ENCODE measurements around the gene SIRT7.

The SIRT7 gene

DNA sequence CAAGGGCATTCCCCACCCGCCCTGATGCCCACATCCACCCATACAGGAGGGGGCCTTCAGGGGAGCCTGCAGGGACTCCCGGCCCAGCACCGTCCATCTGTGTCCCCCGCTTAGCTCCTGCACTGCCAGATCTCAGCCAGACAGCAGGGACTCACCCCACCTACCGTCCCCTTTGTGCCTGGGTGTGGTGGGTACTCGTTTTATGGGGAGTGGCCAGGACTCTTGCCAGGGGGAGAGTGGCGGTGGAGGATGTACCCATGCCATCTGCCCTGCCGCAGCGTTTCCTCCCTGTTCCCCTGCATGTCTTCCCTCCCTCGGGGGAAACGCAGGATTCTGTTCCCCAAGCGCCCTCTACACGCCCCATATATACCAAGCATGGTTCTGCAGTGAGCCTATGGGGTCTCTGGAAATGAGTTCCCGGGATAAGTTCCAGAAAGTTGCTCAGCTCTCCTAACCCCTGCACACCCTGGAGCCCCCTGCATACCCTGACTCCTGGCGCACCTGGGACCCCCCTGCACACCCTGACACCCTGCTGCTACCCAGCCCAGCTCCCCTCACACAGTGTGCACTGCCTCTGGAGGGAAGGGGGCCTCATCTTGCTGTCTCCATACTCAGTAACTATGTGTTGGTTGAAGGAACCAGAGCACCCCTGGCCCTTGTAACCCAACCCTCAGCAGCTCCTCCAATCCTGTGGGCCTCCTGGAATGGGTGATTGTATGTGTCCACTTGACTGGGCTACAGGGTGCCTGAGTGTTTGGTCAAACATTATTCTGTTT is 13.8 kb upstream of the SIRT7 start:
- DNase-seq (ENCODE audit: low spot score): no peak

DNA sequence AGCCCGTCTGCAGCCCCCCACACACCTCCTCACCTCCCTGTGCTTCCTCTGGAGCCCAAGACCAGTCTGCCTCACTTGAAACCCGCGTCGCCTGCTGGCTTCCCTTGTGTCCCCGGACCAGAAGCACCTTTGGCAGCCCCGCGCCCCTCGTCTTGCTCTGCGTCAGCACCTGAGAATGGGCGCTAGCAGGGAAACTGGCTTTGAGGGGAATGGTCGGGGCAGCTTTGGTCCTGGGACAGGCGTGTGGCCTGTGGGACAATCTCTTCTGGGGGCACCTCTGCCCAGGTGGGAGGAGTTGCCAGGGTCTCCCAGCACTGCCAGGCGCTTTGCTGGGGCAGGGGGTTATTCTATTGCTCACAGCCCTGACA is 13.2 kb upstream of the SIRT7 start:
- DNase-seq (ENCODE audit: low spot score): no peak

DNA sequence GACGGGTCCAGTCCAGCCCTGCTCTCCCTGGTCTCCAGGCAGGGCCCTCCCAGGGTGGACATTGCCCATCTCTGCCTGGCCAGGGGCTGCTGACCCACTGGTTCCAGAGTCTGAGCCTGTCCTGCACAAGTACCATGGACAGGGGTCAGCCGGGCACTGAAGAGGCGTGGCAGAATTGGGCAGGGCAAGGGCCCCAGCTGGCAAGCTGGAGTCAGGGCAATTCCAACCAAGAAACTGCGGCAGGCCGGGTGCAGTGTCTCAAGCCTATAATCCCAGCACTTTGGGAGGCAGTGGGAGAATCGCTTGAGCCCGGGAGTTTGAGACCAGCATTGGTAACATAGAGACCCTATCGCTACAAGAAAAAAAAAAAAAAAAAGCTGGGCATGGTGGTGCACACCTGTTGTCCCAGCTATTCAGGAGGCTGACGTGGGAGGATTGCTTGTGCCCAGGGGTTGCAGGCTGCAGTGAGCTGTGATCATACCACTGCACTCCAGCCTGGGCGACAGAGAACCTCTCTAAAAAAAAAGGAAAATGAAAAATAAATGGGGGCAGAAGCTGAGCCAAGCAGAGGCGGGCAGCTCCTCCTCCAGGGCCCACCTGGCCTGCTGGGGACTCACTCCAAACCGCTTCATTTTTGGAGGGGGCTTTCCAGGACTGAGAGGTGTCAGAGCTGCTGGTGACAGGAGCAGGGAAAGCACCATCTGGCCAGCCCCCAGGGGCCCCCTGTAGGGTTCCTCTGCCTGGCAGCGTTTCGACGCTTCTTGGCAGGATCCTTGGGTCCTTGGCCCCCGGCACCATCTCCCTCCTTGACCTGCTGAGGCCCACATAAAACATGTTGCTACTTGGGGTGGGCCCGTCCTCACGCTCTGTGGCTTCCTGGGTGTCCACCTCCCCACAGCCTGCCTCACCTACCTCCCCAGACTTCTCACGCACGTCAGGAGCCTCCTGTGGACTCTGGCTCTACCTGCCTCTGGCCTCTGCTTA is 12.5 kb upstream of the SIRT7 start:
- DNase-seq (ENCODE audit: low spot score): no peak

DNA sequence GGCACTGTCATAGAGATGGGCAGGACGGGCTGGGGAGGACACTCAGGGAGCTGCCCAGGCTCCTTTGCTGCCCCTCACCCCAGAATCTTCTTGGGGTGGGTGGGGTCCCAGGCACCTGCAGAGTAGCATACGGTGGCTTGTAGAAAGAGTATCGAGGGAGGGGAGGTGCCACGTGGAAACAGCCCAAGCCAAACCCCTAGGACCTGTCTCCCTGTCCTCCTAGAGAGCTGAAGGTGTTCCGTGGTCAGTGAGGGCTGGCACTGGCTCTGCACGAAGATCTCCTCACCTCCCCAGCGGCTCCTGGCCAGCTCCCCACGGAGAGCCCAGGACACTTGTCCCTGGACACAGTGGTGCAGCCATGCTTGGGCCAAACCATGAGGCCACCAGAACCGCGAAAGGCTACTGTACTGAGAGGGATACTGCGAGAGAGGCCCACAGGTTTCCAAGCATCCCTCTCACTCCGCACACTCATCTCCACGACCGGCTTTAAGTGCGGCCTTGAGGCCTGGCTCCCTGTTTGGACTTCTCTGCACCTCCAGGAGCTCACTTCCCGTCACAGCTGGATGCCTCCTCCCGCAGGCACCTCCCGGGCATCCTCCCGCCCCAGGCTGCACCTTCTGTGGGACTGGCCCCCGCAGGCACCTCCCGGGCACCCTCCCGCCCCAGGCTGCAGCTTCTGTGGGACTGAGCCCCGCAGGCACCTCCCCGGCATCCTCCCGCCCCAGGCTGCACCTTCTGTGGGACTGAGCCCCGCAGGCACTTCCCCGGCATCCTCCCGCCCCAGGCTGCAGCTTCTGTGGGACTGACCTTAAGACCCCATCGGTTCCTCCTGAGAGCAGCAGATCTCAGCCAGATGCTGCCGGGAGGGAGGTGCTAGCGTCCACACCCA is 11.5 kb upstream of the SIRT7 start:
- no peak for DNase-seq (ENCODE audit: low spot score)

DNA sequence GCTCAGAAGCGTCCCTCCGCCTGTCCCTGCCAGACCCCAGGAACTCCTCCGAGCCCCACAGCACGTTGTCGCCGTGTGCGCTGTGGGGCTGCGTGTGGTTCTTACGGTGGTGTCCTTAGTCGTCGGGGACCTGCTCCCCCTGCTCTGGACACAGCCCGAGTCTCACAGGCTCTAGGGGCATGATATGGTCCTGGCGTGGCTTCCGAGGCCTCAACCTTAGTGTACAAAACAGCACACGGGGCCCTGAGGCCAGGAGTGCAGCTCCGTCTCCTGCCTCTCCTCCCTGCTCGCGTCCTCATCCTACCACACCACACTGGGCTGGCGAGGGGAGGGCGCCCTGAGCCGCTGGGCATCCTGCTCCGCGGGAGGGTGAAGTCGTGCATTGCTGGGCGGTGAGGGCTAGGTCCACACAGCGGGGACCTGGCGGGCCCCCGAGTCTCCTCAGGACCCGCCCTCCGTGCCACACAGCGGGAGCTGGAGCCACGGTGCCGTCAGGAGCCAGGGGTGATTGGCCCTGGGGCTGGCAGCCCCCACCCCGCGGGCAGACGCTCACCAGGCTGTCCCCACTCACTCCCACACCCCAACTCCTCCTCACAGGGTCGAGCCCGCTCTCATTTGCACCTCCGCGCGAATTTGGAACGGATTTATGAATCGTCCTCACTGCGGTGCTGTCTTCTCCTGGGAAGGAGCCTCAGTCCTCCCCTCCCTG is 10.7 kb upstream of the SIRT7 start:
- DNase-seq (ENCODE audit: low spot score): no peak

DNA sequence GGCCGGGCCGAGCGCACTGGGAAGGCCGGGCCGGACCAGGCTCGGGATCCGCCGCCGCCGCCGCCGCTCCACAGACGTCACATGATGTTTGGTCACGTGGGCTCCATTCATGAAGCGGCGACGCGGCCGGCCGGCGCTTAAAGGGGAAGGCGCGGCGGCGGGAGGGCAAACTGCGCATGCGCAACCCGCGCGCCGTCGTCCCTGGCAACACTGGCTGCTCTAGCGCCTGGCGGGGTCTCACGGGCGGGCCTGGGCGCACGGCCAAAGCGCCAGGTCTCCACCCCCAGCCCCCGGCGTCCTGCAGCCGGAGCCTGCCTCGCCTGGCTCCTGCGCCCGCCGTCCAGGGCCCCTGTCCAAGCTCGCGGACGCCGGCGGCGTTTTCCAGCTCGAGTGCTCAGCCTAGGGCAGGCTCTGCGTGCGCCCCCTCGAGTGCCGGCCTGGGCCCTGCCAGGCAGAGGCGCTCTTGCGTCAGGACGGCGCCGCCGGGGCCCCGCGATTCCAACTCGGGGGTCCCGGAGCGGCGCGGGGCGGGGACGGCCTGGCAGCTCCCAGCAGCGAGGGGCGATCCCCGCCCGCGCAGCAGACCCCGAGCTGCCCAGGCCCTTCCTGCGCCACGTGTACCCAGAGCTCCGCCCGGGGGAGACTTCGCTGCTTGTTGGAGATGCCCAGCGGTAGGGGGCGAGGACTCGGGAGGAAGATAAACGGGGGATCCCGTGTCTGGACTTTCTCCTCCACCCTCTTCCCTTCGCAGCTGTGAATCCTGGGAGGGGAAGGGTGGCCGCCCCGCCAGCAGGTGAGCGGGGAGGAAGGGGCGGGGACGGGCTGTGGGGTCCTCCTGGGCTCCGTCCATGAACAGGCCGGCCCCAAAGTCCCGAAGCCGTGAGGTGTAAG is 9.9 kb upstream of the SIRT7 start, which contains the start of gene MAFG:
MAFG (minus strand) TSS at position 83 of the 891 bp plus-strand sequence. CDS start 4,550 bp downstream, outside the sequence.
- peak; percentile 98 for DNase-seq (ENCODE audit: low spot score)

DNA sequence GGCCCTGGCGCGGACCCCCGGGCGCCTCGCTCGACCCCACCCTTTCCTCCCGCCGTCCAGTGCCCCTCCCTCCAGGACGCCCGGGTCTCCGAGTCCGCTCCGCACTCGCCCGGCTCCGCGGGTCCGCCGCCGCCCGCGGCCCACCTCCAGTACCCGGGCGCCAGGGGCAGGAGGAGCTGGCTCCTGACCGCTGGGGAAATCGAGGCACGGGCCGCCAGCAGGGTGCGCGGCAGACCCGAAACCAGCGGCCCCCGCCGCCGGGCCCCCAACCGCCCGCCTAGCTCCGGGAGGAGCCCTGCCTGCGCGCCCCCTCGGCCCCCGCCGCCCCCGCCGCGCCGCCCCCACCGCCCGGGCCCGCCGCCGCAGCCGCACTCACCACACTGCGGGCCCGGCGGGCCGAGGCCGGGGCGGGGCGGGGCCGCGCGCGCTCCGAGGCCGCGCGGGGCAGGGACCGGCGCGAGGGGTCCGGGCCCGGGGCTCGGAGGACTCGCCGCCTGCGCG is 9.2 kb upstream of the SIRT7 start:
- no peak for DNase-seq (ENCODE audit: low spot score)

DNA sequence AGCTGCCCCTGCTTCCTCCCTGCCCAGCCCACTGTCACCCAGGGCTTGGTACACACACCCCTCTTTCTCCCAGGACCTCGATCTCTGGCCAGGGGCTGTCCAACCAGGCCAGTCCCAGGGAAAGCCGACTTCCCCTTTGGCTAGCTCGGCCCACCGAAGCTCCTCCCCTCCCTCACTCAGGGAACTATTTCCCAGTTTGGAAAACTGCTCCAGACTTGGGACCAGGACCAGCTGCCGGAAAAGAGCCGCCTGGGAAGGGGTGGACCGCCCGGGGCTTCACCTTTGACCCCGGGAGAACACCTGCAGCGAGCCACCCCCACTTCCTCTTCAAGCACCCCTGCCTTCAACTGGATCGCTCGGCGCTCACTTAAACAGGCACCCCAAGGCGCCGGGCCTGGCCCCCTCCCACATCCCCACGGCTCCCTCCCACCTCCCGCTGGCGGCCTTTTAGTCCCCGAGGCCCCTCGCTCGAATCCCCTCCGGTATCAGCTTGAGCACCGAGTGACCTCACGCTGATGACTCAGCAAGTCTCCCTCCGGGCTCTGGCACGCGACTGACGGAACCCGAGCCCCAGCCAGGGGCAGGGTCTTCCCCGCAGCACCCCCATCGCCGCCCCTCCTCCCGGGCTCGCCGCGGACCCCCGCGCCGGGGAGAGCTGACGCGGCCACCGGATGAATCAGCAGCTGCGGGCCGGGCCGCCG is 8.6 kb upstream of the SIRT7 start:
- peak; percentile 90 for DNase-seq (ENCODE audit: low spot score)

DNA sequence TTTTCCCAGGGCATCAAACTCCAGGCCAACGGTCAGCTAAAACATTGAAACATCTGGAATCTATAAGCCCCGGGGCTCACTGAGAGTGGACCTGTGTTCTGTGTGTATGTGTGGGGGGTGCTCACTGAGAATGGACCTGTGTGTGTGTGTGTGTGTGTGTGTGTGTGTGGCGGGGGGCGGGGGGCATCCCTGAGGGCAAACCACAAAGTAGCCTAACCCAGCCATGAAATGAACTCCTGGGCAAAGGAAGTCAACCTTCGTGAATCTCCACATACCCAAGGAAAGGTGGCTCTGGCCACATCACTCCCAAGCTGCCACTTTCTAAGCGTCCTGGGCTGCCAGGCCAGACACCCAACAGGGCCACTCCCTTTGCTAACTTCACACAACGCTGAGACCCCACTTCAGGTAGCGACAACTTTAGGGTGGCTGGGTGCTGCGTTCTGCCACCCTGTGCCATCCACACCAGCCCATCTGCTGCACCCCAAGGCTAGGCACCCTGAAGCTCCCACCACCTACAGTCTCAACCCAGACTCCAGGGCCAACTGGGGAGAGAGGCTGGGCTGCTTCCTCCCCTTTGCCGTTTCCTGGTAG is 8.0 kb upstream of the SIRT7 start:
- no peak for DNase-seq (ENCODE audit: low spot score)

DNA sequence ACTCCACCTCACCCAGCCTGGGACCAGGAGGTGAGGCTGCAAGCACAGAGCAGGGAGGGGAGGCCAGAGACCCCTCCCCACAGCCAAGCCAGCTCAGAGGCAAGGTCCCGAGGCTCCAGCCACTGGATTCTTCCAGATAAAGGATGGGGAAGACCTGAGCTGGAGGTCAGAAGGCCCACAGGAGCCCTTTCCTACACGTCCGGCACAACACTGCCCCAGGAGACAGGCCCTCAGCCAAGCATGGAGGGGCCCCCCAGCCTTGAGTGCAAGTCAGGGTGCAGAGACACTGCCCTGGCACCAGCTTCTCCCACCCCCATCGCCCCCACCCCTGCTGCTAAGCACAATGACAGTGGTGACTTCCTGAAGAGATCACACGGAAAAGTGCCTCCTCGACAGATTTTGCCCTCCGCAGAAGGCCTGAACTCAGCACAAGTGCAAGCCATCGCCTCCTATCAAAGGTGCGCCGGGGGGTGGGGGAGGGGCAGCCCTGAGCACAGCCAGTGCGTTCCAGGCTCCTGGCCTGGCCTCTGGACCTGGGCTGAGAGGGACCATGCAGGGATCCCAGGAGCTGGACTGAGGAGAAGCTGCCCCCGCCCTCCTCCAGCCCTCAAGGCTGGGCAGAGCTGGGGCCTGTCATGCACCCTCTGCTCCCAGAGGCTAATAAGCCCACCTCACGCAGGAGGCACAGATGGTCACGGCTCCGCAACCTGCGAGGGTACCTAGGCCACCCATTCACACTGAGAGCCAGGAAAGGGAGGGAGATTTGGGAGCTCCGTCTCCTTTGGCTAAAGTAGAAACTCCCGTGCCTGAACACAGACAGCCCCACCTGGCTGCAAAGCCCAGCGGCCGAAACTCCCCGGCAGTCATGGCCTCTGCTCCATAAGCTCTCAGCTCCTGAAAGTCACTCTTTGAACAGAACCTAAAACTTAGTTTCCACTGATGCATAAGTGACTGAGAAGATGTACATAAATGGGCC is 6.9 kb upstream of the SIRT7 start:
- no peak for DNase-seq (ENCODE audit: low spot score)

DNA sequence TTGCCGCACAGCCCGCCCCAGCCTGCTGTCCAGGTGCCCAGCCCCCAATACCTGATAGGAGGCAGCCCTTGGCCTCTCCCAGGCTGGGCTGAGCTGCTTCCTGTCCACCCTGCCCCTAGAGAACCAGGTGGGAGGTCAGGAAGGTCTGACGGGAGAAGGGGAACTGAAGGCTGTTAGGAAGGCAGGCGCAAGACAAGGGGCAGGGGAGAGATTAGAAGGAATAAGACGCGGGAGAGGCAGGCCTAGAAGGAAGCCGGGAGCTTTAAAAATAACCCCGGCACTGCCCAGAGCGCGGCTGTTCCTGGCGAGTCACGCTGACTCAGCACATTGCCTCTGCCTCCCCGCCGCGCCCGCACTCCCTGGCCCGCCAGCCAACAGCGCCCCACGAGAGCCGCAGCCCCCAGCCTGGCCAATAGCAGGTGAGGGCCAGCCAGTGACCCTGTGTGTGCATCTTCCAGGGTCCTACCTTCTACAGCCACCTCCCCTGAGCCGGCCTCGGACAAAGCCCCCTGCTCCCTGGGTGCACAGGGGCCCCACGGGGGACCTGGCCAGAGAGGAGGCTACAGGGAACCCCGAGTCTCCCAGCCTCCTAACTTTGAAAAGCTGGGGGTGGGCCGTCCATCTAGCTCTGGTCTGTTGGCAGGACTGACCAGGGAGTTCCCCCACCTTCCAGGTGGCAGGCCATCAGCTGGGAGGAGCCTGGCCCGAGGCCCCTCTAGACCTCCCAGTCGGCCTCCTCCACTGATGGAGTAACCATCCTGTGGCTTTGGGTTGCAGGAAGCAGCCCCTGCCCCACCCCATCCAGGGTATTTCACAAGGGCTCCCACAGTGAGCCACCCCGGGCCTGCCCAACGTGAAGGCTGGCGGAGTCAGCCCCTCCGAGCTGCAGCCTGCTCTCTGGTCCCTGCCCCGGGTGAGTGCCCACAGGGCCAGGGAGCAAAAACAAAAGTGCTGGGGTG is 5.6 kb upstream of the SIRT7 start:
- no peak for DNase-seq (ENCODE audit: low spot score)

DNA sequence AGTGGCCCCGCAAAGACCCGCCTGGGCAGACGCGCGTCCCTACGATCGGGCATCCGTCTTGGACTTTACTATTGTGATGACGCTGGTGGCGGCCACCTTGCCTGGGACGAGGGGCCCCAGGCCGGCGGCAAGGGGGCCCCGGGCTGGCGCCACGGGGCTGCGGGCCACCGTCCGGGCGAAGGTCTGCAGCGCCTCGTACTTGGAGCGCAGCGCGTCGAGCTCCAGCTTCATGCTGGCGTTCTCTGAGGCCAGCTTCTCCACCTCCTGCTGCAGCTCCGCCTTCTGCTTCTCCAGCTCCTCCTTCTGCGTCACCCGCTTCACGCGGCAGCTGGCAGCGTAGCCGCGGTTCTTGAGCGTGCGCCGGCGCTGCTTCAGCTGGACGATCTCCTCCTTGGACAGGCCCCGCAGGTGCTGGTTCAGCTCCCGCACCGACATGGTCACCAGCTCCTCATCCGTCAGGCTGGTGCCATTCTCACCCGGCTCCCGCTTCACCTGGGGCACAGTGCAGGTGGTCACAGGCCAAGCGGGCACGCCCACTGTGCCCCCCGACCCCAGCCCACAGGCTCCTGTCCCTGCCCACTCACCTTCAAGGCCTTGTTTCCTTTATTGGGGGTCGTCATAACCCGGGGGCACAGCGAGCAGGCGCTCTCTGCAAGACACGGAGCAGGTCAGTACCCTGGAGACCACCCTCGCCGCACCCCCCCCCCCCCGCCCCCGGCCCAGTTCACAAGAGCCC is 4.8 kb upstream of the SIRT7 start:
- no peak for DNase-seq (ENCODE audit: low spot score)

DNA sequence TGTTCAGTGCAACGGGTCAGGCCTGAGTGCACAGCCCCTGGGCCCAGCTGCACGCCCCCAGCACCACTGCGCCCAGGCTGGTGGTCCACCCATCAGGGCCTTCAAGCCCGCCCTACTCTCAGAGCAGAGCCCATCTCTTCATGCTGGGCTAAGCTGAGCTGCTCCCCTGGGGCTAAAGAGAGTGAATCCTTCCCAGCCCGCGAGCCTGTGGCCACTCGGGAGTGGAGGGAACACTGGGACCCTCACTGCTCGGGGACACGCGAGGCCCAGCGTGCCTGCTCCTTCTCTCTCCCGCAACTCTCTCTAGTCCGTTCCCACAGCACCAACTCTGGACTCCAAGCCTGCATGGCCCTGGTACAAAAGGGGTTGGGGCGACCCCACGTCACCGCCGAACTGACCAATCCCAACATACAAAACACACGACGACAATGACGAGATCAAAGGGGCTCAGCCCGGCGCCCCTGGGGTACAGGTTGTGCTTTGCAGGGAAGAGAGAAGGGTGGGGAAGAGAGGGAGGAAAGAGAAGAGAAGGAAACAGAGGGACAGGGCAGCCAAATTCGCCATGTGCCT is 4.1 kb upstream of the SIRT7 start:
- DNase-seq (ENCODE audit: low spot score): no peak

DNA sequence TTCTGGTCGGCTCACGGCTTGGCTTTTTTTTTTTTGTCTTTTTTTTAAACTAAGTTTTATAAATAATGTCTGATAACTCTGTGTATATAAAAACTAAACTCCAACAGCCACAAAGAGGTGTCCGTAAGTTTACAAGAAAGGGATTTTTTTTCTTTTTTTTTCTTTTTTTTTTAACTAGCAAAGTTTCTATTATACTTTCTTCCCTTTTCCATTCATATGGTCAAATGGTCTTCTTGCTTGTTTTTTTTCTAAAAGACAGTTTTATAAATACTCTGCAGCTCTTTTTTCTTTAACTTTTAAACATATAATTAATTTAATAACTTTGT is 3.5 kb upstream of the SIRT7 start:
- no peak for DNase-seq (ENCODE audit: low spot score)

DNA sequence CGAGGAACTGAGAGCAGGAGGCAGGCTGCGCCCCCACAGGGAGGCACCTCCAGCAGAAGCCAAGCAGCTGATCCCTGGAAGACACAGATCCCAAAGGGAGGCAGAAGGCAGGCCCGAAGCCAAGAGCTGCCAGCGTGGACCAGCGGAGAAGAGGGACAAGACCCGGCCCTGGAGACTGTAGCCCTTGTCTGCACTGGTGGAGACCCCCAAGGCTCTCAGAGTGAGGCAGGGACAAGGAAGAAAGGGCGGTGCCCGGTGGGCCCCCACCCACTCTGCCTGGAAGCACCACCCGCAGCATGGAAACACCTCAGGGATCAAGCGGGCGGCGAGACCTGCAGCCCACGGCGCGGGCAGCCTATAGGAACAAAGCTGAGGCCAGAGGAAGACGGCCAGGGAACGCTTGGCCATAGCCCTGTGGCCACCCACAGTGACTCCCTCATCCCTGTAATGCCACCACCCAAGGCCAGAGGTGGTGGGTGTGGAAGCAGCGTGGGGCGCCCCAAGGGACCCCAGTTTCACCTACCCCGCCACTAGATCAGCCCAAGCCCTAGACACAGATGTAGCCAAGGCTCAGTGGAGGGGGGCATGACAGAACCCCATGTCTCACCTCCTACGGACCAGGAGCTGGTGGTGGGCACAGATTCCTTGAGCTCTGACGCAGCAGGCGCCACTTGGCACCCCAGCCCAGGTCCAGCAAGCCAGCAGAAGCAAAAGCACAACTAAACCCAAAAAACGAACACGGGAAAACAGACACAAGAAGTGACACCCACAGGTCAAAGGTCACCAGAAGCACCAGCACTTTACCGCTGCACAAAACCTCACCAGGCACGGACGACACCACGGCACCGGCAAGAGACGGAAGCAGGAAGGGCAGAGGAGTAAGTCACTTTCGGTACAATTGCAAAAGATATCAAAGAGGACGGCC is 2.9 kb upstream of the SIRT7 start:
- DNase-seq (ENCODE audit: low spot score): no peak

All from HuH-7.5 (cell line).